NCI-H524 (cell line): ENCODE measurements around the gene CDV3.
"Not testable (repeated sequence)": the region's sequence is repeated elsewhere in the genome, so short reads cannot be mapped to it uniquely, and the experiment has no call there.

Experiments used
- DNase-seq, 2 experiments: peaks; one replicate each; lab custom pipeline; 2025; lab: John Stamatoyannopoulos, UW

Gene CDV3

GRCh38 chr3:133573629-133574194, at the start of gene CDV3:
TSS of gene CDV3 (plus strand) at chr3:133573686. CDS start at chr3:133574045, 359 bp downstream.
- DNase-seq, result no peak

DNA sequence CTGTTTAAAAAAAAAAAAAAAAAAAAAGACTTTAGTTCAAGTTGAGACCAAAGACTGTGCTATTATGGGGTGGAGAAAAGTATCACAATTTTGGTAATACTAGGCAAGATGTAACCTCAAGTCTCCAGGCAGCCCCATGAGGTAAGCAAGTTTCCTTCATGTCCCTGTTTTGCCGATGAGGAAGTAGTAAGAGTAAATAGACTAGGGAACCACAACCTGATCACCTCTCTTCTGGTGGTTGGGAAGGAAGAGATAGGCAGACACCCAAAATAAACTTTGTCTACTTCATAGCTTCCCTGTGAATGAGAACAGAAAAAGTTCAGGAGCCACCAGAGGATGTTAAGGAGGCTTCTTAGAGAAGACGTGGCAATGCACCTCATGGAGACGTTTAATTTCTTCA, 49.7 kb upstream of the CDV3 start:
- DNase-seq, result not testable (repeated sequence)

- DNase-seq, result no peak
Observed at GRCh38 chr3:133525435-133525834, 48.1 kb upstream of the CDV3 start.

DNA sequence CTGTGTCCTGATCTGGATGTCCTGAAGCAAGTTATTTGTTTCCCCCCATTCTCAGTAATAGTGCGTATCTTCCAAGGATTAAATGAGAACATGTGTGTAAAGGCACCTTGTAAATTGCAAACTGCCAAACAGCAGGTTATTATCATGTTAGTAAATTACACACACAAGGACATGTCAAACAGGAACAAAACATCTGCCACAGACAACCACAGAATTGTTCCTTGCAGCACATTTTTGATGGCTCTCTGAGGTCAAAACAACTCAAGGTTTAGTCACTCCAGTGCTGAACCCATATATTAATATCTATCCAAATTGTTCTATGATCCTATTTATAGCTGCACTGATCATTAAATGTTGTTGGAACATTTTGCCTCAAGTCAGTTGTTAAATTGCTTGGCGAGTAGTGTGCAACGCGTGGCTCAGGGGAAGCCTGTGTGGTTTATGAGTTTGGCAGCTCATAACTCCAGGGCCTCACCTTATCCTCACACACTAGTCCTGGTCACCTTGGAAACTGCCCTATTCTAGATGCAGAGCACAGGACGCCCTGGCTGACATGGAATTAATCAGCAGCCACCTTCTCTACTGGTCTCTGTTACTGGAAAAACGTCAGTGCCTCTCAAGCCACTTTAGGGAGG, 46.3 kb upstream of the CDV3 start:
- DNase-seq, result no peak

- DNase-seq, result no peak
Observed at GRCh38 chr3:133529809-133530208, 43.7 kb upstream of the CDV3 start.

DNA sequence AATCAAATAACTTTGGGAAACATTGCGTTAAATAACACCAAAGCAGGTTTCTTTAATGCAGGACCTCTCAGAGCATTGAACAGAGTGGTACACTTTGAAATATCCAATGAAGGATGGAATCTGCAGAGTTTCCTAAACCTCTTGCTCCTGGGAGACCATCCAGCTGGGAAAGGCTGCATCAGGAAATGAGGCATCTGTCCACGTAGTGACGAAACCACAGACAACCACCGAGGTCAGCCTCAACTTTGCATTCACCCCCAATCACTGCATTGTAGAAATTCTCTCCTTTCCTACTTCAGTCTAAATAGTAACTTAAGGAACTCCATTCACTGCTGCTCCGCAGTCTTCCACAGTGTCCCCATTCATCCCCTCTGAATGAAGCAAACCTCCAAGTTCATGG, 41.5 kb upstream of the CDV3 start:
- DNase-seq, result no peak

DNA sequence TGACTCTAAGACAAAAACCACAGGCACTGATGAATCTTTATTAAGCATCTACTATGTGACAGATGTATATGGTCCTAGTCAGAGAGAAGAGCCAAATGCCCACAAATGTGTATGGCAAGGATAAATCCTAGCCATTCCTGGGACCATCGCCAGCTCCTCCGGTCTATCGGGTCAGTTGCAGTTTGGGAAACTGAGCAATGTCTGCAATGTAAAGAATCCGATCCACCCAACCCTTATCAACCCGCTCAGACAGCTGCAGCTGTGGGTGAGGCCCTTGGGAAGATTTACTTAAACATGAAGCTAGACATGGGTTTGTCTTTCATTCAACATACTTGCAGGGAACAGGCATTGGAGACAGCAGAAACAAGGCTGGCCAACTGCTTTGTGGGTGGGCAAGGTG, 40.5 kb upstream of the CDV3 start:
- DNase-seq, result no peak

DNA sequence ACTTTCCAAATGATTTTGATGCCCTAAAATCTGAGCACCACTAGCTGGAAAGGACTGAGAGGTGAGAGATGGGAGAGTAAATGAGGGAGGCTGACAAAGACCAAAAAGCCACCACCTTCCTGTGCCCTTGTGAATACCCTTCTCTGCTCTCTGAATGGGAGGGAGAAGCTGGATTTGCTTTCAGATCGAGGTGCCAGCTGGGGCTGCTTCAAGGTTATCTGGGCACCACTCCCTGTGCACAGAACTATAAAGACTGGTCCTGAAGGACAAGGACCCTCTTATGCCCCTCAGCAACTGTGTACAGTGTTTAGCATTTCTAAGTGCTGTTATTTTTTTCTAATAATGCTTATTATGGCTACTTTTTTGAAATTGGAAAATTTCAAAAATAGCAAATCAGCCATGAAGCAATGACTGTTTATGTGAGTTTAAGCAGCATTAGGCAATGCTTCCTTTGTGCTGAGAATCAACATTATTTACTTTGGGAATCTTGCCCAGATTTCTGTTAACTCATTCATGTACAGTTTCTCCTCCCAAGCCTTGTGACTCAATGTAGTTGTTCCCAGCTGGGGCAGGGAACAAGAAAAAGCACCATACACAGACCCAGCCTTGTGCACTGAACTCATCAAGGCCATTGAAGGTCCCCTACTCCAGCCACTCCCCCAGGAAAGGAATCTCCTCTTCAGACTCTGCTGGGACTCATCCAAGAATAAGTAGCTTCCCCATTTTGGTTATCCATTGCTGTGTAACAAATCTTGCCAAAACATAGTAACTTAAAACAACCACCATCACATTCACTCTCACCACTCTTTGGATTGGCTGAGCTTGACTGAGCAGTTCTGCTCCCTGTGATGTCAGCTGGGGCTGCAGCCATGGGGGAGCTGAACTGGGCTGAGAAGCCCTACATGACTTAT, 37.3 kb upstream of the CDV3 start:
- DNase-seq, result no peak

DNA sequence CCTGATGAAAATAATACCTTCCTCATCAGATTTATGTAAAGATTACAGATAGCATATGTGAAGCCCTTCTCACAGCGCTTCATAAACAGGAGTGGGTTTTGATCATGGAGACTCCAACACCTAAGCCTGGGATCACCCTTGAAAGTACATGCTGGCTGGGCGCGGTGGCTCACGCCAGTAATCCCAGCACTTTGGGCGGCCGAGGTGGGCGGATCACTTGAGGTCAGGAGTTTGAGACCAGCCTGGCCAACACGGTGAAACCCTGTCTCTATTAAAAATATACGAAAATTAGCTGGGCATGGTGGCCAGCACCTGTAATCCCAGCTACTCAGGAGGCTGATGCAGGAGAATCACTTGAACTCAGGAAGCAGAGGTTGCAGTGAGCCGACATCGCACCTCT, 36.4 kb upstream of the CDV3 start:
- not testable (repeated sequence) for DNase-seq

- no peak for DNase-seq
Observed at GRCh38 chr3:133538154-133538553, 35.3 kb upstream of the CDV3 start.

DNA sequence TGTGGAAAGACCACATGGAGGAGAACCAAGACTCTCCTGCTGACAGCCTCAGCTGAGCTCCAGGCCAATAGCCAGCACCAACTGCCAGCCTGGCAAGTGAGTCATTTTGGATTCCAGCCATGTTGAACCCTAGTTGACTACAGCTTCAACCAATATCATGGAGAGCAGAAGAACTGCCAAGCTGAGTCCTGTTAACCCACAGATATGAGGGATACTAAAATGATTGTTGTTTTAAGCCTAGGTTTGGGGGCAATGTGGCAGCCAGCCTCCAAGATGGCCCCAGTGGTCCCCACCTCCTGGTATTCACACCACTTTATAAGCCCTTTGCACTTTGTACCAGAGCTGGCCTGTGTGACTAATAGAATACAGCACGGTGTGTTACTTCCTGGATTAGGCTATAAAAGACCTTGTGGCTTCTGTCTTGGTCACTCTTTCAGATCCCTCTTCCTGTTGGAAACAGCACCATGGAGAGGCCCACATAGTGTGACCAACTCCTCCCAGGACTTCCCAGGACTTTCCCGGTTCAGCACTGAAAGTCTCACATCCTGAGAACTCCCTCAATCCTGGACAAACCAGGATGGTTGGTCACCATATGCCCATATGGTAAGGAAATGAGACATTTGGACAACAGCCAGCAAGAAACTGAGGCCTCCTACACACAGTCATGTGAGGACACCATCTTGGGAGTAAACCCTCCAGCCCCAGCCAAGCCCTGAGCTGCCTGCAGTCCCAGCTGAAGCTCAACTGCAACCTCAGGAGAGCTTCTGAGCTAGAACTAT, 32.4 kb upstream of the CDV3 start:
- no peak for DNase-seq

DNA sequence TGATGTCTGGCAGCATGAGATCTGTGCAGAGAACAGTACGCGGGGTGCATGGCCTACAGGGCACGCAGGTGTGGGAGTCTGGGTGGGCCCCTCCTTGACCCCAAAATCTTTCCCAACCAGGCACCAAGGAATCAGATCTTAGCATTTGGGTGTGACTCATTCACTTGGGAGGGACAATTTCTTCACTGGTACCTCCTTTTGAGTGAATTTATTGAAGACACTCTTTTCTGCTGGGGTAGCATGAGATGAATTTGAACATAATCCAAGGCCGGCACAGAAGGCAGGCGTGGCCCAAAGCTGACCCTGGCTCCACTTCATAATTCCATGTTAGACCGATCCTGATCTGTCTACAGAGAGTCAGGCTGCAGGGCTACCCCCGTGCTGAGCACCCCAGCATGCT, 30.6 kb upstream of the CDV3 start:
- no peak for DNase-seq

DNA sequence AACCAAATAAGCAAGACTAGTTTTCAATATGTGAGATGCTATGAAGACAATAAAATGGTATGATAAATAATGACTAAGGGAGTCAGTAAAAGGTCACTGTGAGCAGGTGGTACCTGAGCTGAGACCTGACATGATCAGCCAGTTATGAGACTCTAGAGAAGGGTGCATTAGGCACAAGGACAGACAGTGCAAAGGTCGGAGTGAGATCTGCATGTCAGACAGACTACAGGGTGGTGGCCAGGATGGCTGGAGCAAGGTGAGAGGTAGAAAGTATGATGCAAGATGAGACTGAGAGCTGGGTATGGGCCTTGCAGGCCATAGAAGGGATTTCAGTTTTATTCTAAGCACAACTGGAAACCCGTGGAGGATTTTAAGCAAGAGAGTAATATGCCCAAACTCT, 28.5 kb upstream of the CDV3 start:
- not testable (repeated sequence) for DNase-seq

DNA sequence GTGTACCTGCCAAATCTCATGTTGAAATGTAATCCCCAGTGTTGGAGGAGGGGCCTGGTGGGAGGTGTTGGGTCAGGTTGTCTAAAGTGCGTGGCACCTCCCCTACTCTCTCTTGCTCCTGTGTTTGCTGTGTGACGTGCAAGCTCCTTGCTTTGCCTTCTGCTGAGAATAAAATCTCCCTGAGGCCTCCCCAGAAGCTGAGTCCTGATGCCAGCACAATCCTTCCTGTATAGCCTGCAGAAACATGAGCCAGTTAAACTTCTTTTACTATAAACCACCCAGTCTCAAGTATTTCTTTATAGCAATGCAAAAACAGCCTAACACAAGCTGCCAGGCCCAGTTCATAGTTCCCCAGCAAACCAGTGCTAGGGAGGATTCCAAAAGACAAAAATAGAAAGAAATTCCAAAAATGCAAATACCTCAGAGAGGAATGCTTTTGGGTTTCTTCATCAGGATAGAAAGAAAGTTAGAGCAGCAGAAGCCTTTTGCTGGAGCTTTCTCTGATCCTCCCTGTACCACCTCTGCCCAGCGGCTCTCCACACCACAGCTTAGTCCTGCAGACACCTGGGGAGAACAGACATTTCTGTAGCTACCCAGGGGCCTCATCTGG, 25.9 kb upstream of the CDV3 start:
- no peak for DNase-seq

- no peak for DNase-seq
Observed at GRCh38 chr3:133548090-133548489, 25.4 kb upstream of the CDV3 start.

- DNase-seq, result no peak
Observed at GRCh38 chr3:133549565-133549964, 23.9 kb upstream of the CDV3 start.

GRCh38 chr3:133551589-133551988, 21.9 kb upstream of the CDV3 start:
- DNase-seq, result not testable (repeated sequence)

DNA sequence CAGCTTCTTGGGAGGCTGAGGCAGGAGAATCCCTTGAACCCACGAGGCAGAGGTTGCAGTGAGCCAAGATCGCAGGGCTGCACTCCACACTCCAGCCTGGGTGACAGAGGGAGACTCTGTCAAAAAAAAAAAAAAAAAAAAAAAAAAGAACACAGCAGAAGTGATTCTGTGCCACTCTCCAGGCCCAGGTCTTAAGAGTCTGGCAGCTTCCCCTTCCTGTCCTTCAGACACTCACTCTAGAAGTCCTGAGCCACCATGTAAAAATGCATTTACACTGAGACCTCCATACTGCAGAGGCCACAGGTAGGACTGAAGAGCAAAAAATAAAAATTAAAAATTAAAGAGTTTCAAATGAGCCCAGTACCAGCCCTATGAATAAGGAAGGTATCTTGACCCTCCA, 11.8 kb upstream of the CDV3 start:
- no peak for DNase-seq

- no peak for DNase-seq
Observed at GRCh38 chr3:133562376-133562775, 11.1 kb upstream of the CDV3 start.

DNA sequence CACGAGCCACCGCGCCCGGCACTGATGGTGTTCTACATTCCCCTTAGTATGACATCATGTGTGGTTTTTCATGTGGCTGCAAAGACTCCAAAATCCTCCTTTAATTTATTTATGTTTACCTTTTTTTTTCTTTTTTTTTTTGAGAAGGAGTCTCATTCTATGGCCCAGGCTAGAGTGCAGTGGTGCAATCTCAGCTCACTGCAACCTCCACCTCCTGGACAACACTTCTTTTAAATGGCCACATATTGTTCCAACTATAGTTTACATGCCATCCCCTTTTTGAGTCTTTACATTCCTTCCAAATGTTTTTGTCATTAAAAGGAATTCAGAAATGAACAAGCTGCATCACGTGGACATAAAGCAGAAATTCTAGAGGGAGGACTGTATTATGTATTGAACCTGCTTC, 10.3 kb upstream of the CDV3 start:
- DNase-seq, result no peak

GRCh38 chr3:133563816-133564215, 9.7 kb upstream of the CDV3 start:
- DNase-seq, result no peak
